Effector memory CD8-positive, alpha-beta T cell (primary cell): ENCODE results near the gene OR2AG2.
A peak's percentile ranks its signal among the peaks of the same experiment; 100 is the strongest.
"Not testable (repeated sequence)": the region's sequence is repeated elsewhere in the genome, so short reads cannot be mapped to it uniquely, and the experiment has no call there.

ENCODE experiments used
- ATAC-seq: fragments of 150-1000 bp; cut with Tn5 transposase; replicated peaks from 2 replicates; pipeline ENCODE4 v1.10.0; 2021; ENCODE audit warnings: mild to moderate bottlenecking, moderate library complexity
- DNase-seq, 3 experiments: peaks; one replicate each; pipeline ENCODE4 v3.0.0; 2021
- H3K27ac Mint-ChIP-seq, 2 donors: one replicate each; pipeline ENCODE4 v1.8.0; 2022; ENCODE audit warnings: mild to moderate bottlenecking in 2 of 2, mixed read lengths in 2 of 2, moderate library complexity in 2 of 2
- H3K27me3 Mint-ChIP-seq, 2 donors: one replicate each; pipeline ENCODE4 v1.8.0; 2022; ENCODE audit warnings: mixed read lengths in 2 of 2
- H3K36me3 Mint-ChIP-seq: one replicate; pipeline ENCODE4 v1.8.0; 2022; ENCODE audit warnings: mild to moderate bottlenecking, moderate library complexity, mixed read lengths; ENCODE audit not compliant: insufficient read depth
- H3K4me1 Mint-ChIP-seq, 2 donors: one replicate each; pipeline ENCODE4 v1.8.0; 2022; ENCODE audit warnings: low read depth in 2 of 2, mixed read lengths in 2 of 2
- H3K4me3 Mint-ChIP-seq, 2 donors: one replicate each; pipeline ENCODE4 v1.8.0; 2022; ENCODE audit warnings: mild to moderate bottlenecking in 2 of 2, mixed read lengths in 2 of 2, moderate library complexity in 2 of 2
- H3K9me3 Mint-ChIP-seq, 2 donors: one replicate each; pipeline ENCODE4 v1.8.0; 2022; ENCODE audit warnings: mixed read lengths in 2 of 2
- total RNA-seq, 9 experiments: gene quantifications; one replicate each; lab custom pipeline; 2026; lab: John Stamatoyannopoulos, UW

Gene OR2AG2
- 0 to 0.06 (median 0) reads per million in 9 experiments for total RNA-seq

GRCh38 chr11:6771926-6772893, at the start of gene OR2AG2:
Gene OR2AG2 (minus strand): TSS chr11:6771976. CDS start chr11:6768957, 3,019 bp downstream.
- Mint-ChIP-seq H3K9me3 (no peaks in the 10 kb centered on the region), H3K4me1 (no peaks in the 10 kb centered on the region)
- no peak for DNase-seq

GRCh38 chr11:6818967-6819366, 47.2 kb upstream of the OR2AG2 start:
- no peaks in the 10 kb centered on the region for H3K4me1 Mint-ChIP-seq
- H3K36me3 Mint-ChIP-seq, result no peaks in the 10 kb centered on the region
- no peak overlapping the region for H3K4me3 Mint-ChIP-seq
- no peak for DNase-seq
- ATAC-seq, result no peak
- no peak overlapping the region for H3K27ac Mint-ChIP-seq
- peaks cover 34 to 41% of the 10 kb centered on the region in 2 donors for H3K27me3 Mint-ChIP-seq
- H3K9me3 Mint-ChIP-seq, result peaks cover 0 to 3% of the 10 kb centered on the region in 2 donors

More at GRCh38 chr11:6771926-6772893, at the start of gene OR2AG2:
- no peak for ATAC-seq
- Mint-ChIP-seq H3K36me3 (peaks cover 2% of the 10 kb centered on the region), H3K27me3 (peaks cover 0 to 10% of the 10 kb centered on the region in 2 donors), H3K27ac (no peak within 1 kb of the TSS), H3K4me3 (no peak within 1 kb of the TSS)

GRCh38 chr11:6817694-6818093, 45.9 kb upstream of the OR2AG2 start:
- peaks cover 33 to 51% of the 10 kb centered on the region in 2 donors for H3K27me3 Mint-ChIP-seq
- no peaks in the 10 kb centered on the region for H3K4me1 Mint-ChIP-seq
- no peaks in the 10 kb centered on the region for H3K36me3 Mint-ChIP-seq
- DNase-seq (no peak), ATAC-seq (no peak)
- H3K27ac Mint-ChIP-seq, result no peak overlapping the region
- no peak overlapping the region for H3K4me3 Mint-ChIP-seq
- peaks cover 0 to 3% of the 10 kb centered on the region in 2 donors for H3K9me3 Mint-ChIP-seq

GRCh38 chr11:6813656-6814055, 41.9 kb upstream of the OR2AG2 start:
- Mint-ChIP-seq H3K4me1 (no peaks in the 10 kb centered on the region), H3K4me3 (no peak overlapping the region), H3K27ac (no peak overlapping the region), H3K27me3 (peaks cover 47 to 55% of the 10 kb centered on the region in 2 donors), H3K36me3 (no peaks in the 10 kb centered on the region), H3K9me3 (no peaks in the 10 kb centered on the region)
- no peak for DNase-seq
- ATAC-seq, result no peak

- H3K9me3 Mint-ChIP-seq, result no peaks in the 10 kb centered on the region
- H3K4me3 Mint-ChIP-seq, result no peak overlapping the region
- no peaks in the 10 kb centered on the region for H3K36me3 Mint-ChIP-seq
- no peaks in the 10 kb centered on the region for H3K4me1 Mint-ChIP-seq
- peaks cover 59 to 66% of the 10 kb centered on the region in 2 donors for H3K27me3 Mint-ChIP-seq
- H3K27ac Mint-ChIP-seq, result no peak overlapping the region
- ATAC-seq, result peak; percentile 85
- peak; percentile 28 to 38 (median 28) for DNase-seq
These were observed 40.7 kb upstream of the OR2AG2 start for GRCh38 chr11:6812390-6813005.

GRCh38 chr11:6801075-6801474, 29.3 kb upstream of the OR2AG2 start:
- peaks cover 12 to 16% of the 10 kb centered on the region in 2 donors for H3K27me3 Mint-ChIP-seq
- not testable (repeated sequence) for DNase-seq, ATAC-seq, H3K36me3 Mint-ChIP-seq, H3K27ac Mint-ChIP-seq, H3K4me1 Mint-ChIP-seq, H3K4me3 Mint-ChIP-seq
- peaks cover 6 to 12% of the 10 kb centered on the region in 2 donors for H3K9me3 Mint-ChIP-seq

- ATAC-seq (no peak), DNase-seq (no peak)
- Mint-ChIP-seq H3K4me1 (no peaks in the 10 kb centered on the region), H3K27ac (no peak within 1 kb of the TSS), H3K27me3 (peaks cover 12 to 16% of the 10 kb centered on the region in 2 donors), H3K9me3 (peaks cover 6 to 12% of the 10 kb centered on the region in 2 donors), H3K4me3 (no peak within 1 kb of the TSS), H3K36me3 (no peaks in the 10 kb centered on the region)
These were observed 27.6 kb upstream of the OR2AG2 start, which contains the start of gene OR6A2 for GRCh38 chr11:6799402-6799801. Gene OR6A2 (minus strand): TSS chr11:6799689. CDS start chr11:6795708, 3,981 bp downstream.

- DNase-seq (no peak), ATAC-seq (no peak)
- H3K36me3 Mint-ChIP-seq, result no peaks in the 10 kb centered on the region
- no peaks in the 10 kb centered on the region for H3K9me3 Mint-ChIP-seq
- no peak overlapping the region for H3K27ac Mint-ChIP-seq
- no peaks in the 10 kb centered on the region for H3K4me1 Mint-ChIP-seq
- H3K27me3 Mint-ChIP-seq, result peaks cover 16 to 21% of the 10 kb centered on the region in 2 donors
- no peak overlapping the region for H3K4me3 Mint-ChIP-seq
These were observed 22.9 kb upstream of the OR2AG2 start for GRCh38 chr11:6794639-6795038.

- peaks cover 33 to 51% of the 10 kb centered on the region in 2 donors for H3K27me3 Mint-ChIP-seq
- H3K4me1 Mint-ChIP-seq, result no peaks in the 10 kb centered on the region
- DNase-seq (no peak), ATAC-seq (no peak)
- no peak overlapping the region for H3K4me3 Mint-ChIP-seq
- no peak overlapping the region for H3K27ac Mint-ChIP-seq
- H3K9me3 Mint-ChIP-seq, result no peaks in the 10 kb centered on the region
- H3K36me3 Mint-ChIP-seq, result no peaks in the 10 kb centered on the region
These were observed 18.8 kb upstream of the OR2AG2 start for GRCh38 chr11:6790546-6790945.

- no peak for DNase-seq
- Mint-ChIP-seq H3K4me3 (no peak within 1 kb of the TSS), H3K27ac (no peak within 1 kb of the TSS), H3K27me3 (peaks cover 29 to 63% of the 10 kb centered on the region in 2 donors), H3K9me3 (no peaks in the 10 kb centered on the region), H3K36me3 (no peaks in the 10 kb centered on the region), H3K4me1 (no peaks in the 10 kb centered on the region)
- ATAC-seq, result no peak
These were observed 10.9 kb upstream of the OR2AG2 start, which contains the start of gene OR2AG1 for GRCh38 chr11:6782720-6783119. Gene OR2AG1 (plus strand): TSS chr11:6783020. CDS start chr11:6785038, 2,018 bp downstream.

GRCh38 chr11:6780829-6781228, 9.1 kb upstream of the OR2AG2 start:
- DNase-seq, result no peak
- Mint-ChIP-seq H3K36me3 (no peaks in the 10 kb centered on the region), H3K4me3 (no peak overlapping the region), H3K9me3 (no peaks in the 10 kb centered on the region), H3K27me3 (peaks cover 28 to 51% of the 10 kb centered on the region in 2 donors), H3K4me1 (no peaks in the 10 kb centered on the region), H3K27ac (no peak overlapping the region)
- ATAC-seq, result no peak

- no peak overlapping the region for H3K27ac Mint-ChIP-seq
- no peaks in the 10 kb centered on the region for H3K4me1 Mint-ChIP-seq
- H3K36me3 Mint-ChIP-seq, result no peaks in the 10 kb centered on the region
- no peak overlapping the region for H3K4me3 Mint-ChIP-seq
- peaks cover 20 to 36% of the 10 kb centered on the region in 2 donors for H3K27me3 Mint-ChIP-seq
- H3K9me3 Mint-ChIP-seq, result no peaks in the 10 kb centered on the region
- DNase-seq, result no peak
- ATAC-seq, result no peak
These were observed 6.7 kb upstream of the OR2AG2 start for GRCh38 chr11:6778518-6778917.

- Mint-ChIP-seq H3K27me3 (peaks cover 4 to 21% of the 10 kb centered on the region in 2 donors), H3K9me3 (no peaks in the 10 kb centered on the region), H3K36me3 (no peaks in the 10 kb centered on the region), H3K4me1 (peaks cover 0 to 13% of the 10 kb centered on the region in 2 donors), H3K27ac (no peak overlapping the region), H3K4me3 (no peak overlapping the region)
- peak; percentile 42 to 63 (median 51) for DNase-seq
- peak; percentile 80 for ATAC-seq
These were observed 14.3 kb downstream of the OR2AG2 start for GRCh38 chr11:6757373-6757967.
